Measurements from ENCODE around the gene IARS1.

Gene IARS1

GRCh38 chr9:92293452-92294296, at the start of gene IARS1:
Gene IARS1 (minus strand): TSS chr9:92293697. CDS start chr9:92289419, 4,278 bp downstream.
- peaks cover 14 to 18% of the 10 kb centered on the region in 2 donors for H3K36me3 ChIP-seq (ENCODE audit: control insufficient read depth in 2 of 2, insufficient read depth in 2 of 2, low read length in 2 of 2)
- H3K27ac ChIP-seq (ENCODE audit: low read depth in 2 of 2, low read length in 2 of 2), result peak within 1 kb of the TSS; percentile 46 to 70
- H3K4me1 ChIP-seq (ENCODE audit: control insufficient read depth in 2 of 2, insufficient read depth in 2 of 2, low read length in 2 of 2), result peaks cover 12 to 15% of the 10 kb centered on the region in 2 donors
- H3K9ac ChIP-seq (ENCODE audit: low read depth in 1 of 2, low read length in 2 of 2), result peak within 1 kb of the TSS; percentile 74 to 80
- H3K9me3 ChIP-seq (ENCODE audit: control insufficient read depth in 2 of 2, low read length in 2 of 2), result no peaks in the 10 kb centered on the region
- H3K4me3 ChIP-seq (ENCODE audit: low read length in 2 of 2), result peak within 1 kb of the TSS; percentile 91 to 94
- no peaks in the 10 kb centered on the region for H3K27me3 ChIP-seq (ENCODE audit: control insufficient read depth in 2 of 2, insufficient read depth in 2 of 2, low read length in 2 of 2)

GRCh38 chr9:92342825-92343488, 49.5 kb upstream of the IARS1 start:
- no peaks in the 10 kb centered on the region for H3K4me1 ChIP-seq (ENCODE audit: control insufficient read depth in 2 of 2, insufficient read depth in 2 of 2, low read length in 2 of 2)
- H3K36me3 ChIP-seq (ENCODE audit: control insufficient read depth in 2 of 2, insufficient read depth in 2 of 2, low read length in 2 of 2), result no peaks in the 10 kb centered on the region
- H3K9ac ChIP-seq (ENCODE audit: low read depth in 1 of 2, low read length in 2 of 2), result no peak overlapping the region
- no peak overlapping the region for H3K27ac ChIP-seq (ENCODE audit: low read depth in 2 of 2, low read length in 2 of 2)
- no peaks in the 10 kb centered on the region for H3K27me3 ChIP-seq (ENCODE audit: control insufficient read depth in 2 of 2, insufficient read depth in 2 of 2, low read length in 2 of 2)
- no peaks in the 10 kb centered on the region for H3K9me3 ChIP-seq (ENCODE audit: control insufficient read depth in 2 of 2, low read length in 2 of 2)
- no peak overlapping the region for H3K4me3 ChIP-seq (ENCODE audit: low read length in 2 of 2)

GRCh38 chr9:92341578-92341977, 48.1 kb upstream of the IARS1 start:
- Histone ChIP-seq H3K9me3 (ENCODE audit: control insufficient read depth in 2 of 2, low read length in 2 of 2) (no peaks in the 10 kb centered on the region), H3K36me3 (ENCODE audit: control insufficient read depth in 2 of 2, insufficient read depth in 2 of 2, low read length in 2 of 2) (no peaks in the 10 kb centered on the region), H3K4me1 (ENCODE audit: control insufficient read depth in 2 of 2, insufficient read depth in 2 of 2, low read length in 2 of 2) (no peaks in the 10 kb centered on the region), H3K27ac (ENCODE audit: low read depth in 2 of 2, low read length in 2 of 2) (no peak overlapping the region), H3K4me3 (ENCODE audit: low read length in 2 of 2) (no peak overlapping the region), H3K27me3 (ENCODE audit: control insufficient read depth in 2 of 2, insufficient read depth in 2 of 2, low read length in 2 of 2) (no peaks in the 10 kb centered on the region), H3K9ac (ENCODE audit: low read depth in 1 of 2, low read length in 2 of 2) (no peak overlapping the region)

- H3K27me3 ChIP-seq (ENCODE audit: control insufficient read depth in 2 of 2, insufficient read depth in 2 of 2, low read length in 2 of 2), result no peaks in the 10 kb centered on the region
- H3K4me3 ChIP-seq (ENCODE audit: low read length in 2 of 2), result no peak overlapping the region
- no peak overlapping the region for H3K27ac ChIP-seq (ENCODE audit: low read depth in 2 of 2, low read length in 2 of 2)
- H3K9me3 ChIP-seq (ENCODE audit: control insufficient read depth in 2 of 2, low read length in 2 of 2), result no peaks in the 10 kb centered on the region
- no peaks in the 10 kb centered on the region for H3K36me3 ChIP-seq (ENCODE audit: control insufficient read depth in 2 of 2, insufficient read depth in 2 of 2, low read length in 2 of 2)
- H3K4me1 ChIP-seq (ENCODE audit: control insufficient read depth in 2 of 2, insufficient read depth in 2 of 2, low read length in 2 of 2), result no peaks in the 10 kb centered on the region
- no peak overlapping the region for H3K9ac ChIP-seq (ENCODE audit: low read depth in 1 of 2, low read length in 2 of 2)
Measured at GRCh38 chr9:92333282-92333634, 39.8 kb upstream of the IARS1 start.

GRCh38 chr9:92332577-92333281, 39.2 kb upstream of the IARS1 start:
- Histone ChIP-seq H3K4me1 (ENCODE audit: control insufficient read depth in 2 of 2, insufficient read depth in 2 of 2, low read length in 2 of 2) (no peaks in the 10 kb centered on the region), H3K27ac (ENCODE audit: low read depth in 2 of 2, low read length in 2 of 2) (no peak overlapping the region), H3K9me3 (ENCODE audit: control insufficient read depth in 2 of 2, low read length in 2 of 2) (no peaks in the 10 kb centered on the region), H3K27me3 (ENCODE audit: control insufficient read depth in 2 of 2, insufficient read depth in 2 of 2, low read length in 2 of 2) (no peaks in the 10 kb centered on the region), H3K36me3 (ENCODE audit: control insufficient read depth in 2 of 2, insufficient read depth in 2 of 2, low read length in 2 of 2) (no peaks in the 10 kb centered on the region), H3K9ac (ENCODE audit: low read depth in 1 of 2, low read length in 2 of 2) (no peak overlapping the region), H3K4me3 (ENCODE audit: low read length in 2 of 2) (no peak overlapping the region)

GRCh38 chr9:92328225-92328624, 34.7 kb upstream of the IARS1 start:
- Histone ChIP-seq H3K27ac (ENCODE audit: low read depth in 2 of 2, low read length in 2 of 2) (no peak overlapping the region), H3K27me3 (ENCODE audit: control insufficient read depth in 2 of 2, insufficient read depth in 2 of 2, low read length in 2 of 2) (no peaks in the 10 kb centered on the region), H3K9ac (ENCODE audit: low read depth in 1 of 2, low read length in 2 of 2) (no peak overlapping the region), H3K36me3 (ENCODE audit: control insufficient read depth in 2 of 2, insufficient read depth in 2 of 2, low read length in 2 of 2) (no peaks in the 10 kb centered on the region), H3K4me3 (ENCODE audit: low read length in 2 of 2) (no peak overlapping the region), H3K4me1 (ENCODE audit: control insufficient read depth in 2 of 2, insufficient read depth in 2 of 2, low read length in 2 of 2) (peaks cover 10 to 17% of the 10 kb centered on the region in 2 donors), H3K9me3 (ENCODE audit: control insufficient read depth in 2 of 2, low read length in 2 of 2) (no peaks in the 10 kb centered on the region)

- no peak overlapping the region for H3K27ac ChIP-seq (ENCODE audit: low read depth in 2 of 2, low read length in 2 of 2)
- H3K9me3 ChIP-seq (ENCODE audit: control insufficient read depth in 2 of 2, low read length in 2 of 2), result no peaks in the 10 kb centered on the region
- H3K4me3 ChIP-seq (ENCODE audit: low read length in 2 of 2), result no peak overlapping the region
- peaks cover 10 to 17% of the 10 kb centered on the region in 2 donors for H3K4me1 ChIP-seq (ENCODE audit: control insufficient read depth in 2 of 2, insufficient read depth in 2 of 2, low read length in 2 of 2)
- H3K27me3 ChIP-seq (ENCODE audit: control insufficient read depth in 2 of 2, insufficient read depth in 2 of 2, low read length in 2 of 2), result no peaks in the 10 kb centered on the region
- H3K9ac ChIP-seq (ENCODE audit: low read depth in 1 of 2, low read length in 2 of 2), result no peak overlapping the region
- H3K36me3 ChIP-seq (ENCODE audit: control insufficient read depth in 2 of 2, insufficient read depth in 2 of 2, low read length in 2 of 2), result peaks cover 0 to 7% of the 10 kb centered on the region in 2 donors
Measured at GRCh38 chr9:92327283-92327850, 33.9 kb upstream of the IARS1 start.

GRCh38 chr9:92325991-92326500, 32.5 kb upstream of the IARS1 start:
- Histone ChIP-seq H3K4me3 (ENCODE audit: low read length in 2 of 2) (peak overlapping the region; percentile 78 to 97), H3K9ac (ENCODE audit: low read depth in 1 of 2, low read length in 2 of 2) (peak overlapping the region; percentile 90 to 92), H3K27ac (ENCODE audit: low read depth in 2 of 2, low read length in 2 of 2) (peak overlapping the region; percentile 97 to 98), H3K36me3 (ENCODE audit: control insufficient read depth in 2 of 2, insufficient read depth in 2 of 2, low read length in 2 of 2) (peaks cover 0 to 11% of the 10 kb centered on the region in 2 donors), H3K4me1 (ENCODE audit: control insufficient read depth in 2 of 2, insufficient read depth in 2 of 2, low read length in 2 of 2) (peaks cover 10 to 17% of the 10 kb centered on the region in 2 donors), H3K27me3 (ENCODE audit: control insufficient read depth in 2 of 2, insufficient read depth in 2 of 2, low read length in 2 of 2) (no peaks in the 10 kb centered on the region), H3K9me3 (ENCODE audit: control insufficient read depth in 2 of 2, low read length in 2 of 2) (no peaks in the 10 kb centered on the region)

GRCh38 chr9:92325269-92325990, 31.9 kb upstream of the IARS1 start, which contains the start of the genes CENPP and NOL8:
Gene CENPP (plus strand): TSS chr9:92325953.
Gene NOL8 (minus strand): TSS chr9:92325350. CDS start chr9:92324161, 1,189 bp downstream.
- Histone ChIP-seq H3K9me3 (ENCODE audit: control insufficient read depth in 2 of 2, low read length in 2 of 2) (no peaks in the 10 kb centered on the region), H3K27me3 (ENCODE audit: control insufficient read depth in 2 of 2, insufficient read depth in 2 of 2, low read length in 2 of 2) (no peaks in the 10 kb centered on the region), H3K36me3 (ENCODE audit: control insufficient read depth in 2 of 2, insufficient read depth in 2 of 2, low read length in 2 of 2) (peaks cover 0 to 11% of the 10 kb centered on the region in 2 donors), H3K4me3 (ENCODE audit: low read length in 2 of 2) (peak within 1 kb of the TSS; percentile 78 to 97), H3K9ac (ENCODE audit: low read depth in 1 of 2, low read length in 2 of 2) (peak within 1 kb of the TSS; percentile 90 to 92), H3K4me1 (ENCODE audit: control insufficient read depth in 2 of 2, insufficient read depth in 2 of 2, low read length in 2 of 2) (peaks cover 10 to 17% of the 10 kb centered on the region in 2 donors), H3K27ac (ENCODE audit: low read depth in 2 of 2, low read length in 2 of 2) (peak within 1 kb of the TSS; percentile 97 to 98)

Data from mucosa of rectum (tissue), 2 donors.